ENCODE data around the gene TXNDC5.

Gene TXNDC5

DNA sequence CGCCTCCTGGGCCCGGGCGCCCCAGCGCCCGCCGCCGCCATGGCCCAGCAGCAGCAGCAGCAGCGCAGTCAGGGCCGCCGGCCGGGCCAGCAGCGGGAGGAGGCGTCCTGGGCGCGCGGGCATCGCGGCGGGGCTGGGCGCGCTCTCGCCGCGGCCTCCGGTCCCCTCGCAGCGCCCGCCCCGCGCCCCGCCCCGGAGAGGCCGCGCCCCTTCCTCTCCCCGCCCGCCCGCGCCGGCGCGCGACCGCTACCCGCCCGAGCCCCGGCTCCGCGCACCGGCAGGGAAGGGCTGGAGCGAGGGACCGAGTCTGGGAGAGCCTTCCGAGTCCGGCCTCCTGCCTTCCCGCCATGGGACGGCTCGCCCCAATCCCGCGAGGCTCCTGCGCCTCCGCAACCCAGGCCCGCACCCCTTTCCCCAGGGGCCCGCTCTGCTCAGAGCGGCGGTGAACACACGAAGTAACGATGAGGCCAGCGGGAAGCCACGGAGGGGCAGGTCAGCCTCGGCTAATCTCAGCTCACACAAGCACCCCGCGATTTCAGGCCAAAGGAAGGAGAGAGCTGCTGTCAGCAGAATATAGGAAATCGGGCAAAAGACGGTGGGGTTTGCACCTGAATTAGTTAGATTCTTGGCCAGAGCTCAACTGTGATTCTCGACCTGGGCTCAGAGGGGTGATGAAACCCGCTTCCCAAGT, at the start of gene TXNDC5:
Gene TXNDC5, minus strand, starts transcription at position 135 of the 691 bp plus-strand sequence. Its CDS starts 12 bp downstream, at position 123.
- peak; percentile 92 for DNase-seq

DNA sequence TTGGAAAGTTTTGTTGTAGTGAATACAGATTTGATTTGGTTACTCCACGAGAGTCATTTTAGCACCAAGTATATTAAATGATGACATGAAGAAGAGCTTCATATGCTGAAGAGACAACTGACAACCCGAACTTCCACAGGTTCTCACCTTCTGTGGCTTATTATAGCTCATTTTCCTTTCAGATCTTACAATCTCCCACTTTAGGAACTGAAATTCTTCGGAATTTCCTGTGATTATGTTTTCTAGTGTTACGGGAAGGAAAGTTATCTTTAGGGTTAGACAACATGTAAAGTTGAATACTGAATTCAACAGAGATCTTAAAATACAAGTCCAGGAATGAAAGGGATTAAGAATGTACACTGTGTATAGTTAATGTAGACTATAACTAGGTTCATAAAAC, 49.6 kb upstream of the TXNDC5 start:
- no peak for DNase-seq

DNA sequence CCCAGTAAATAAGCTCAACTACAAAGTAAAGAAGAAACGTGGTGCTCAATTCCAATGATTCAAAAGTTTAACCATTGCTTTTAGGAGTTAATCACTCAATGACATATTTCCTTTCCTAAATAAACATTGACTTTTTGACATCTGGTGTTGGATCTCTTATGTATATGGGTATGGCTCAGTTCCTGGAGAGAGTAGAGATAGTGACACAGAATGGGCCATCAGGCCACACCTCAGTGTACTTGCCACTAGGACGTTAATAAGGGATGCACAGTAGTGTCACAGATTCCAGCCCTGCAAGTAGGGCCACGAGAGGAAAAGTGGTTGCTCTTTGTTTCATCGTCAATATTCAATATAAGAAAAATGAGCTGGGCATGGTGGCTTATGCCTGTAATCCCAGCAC, 48.9 kb upstream of the TXNDC5 start:
- no peak for DNase-seq

DNA sequence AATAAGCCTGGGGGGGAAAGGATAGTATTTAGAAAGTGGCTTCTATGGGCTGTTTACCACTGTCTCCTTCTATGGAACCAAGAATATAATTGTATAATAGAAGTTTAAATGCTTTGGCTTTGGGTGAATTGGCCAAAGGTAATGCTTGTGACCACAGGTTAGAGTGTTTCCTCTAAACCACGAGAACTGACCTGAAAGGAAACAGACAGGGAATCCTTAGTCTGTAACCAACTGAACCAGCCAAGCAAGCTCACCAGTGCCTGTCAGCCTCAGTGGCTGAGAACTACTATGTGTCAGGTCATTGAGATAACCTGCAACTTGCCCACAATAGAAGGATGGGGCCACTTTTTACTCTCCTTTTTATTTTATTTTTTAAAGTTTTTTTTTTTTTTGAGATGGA, 47.9 kb upstream of the TXNDC5 start:
- no peak for DNase-seq

DNA sequence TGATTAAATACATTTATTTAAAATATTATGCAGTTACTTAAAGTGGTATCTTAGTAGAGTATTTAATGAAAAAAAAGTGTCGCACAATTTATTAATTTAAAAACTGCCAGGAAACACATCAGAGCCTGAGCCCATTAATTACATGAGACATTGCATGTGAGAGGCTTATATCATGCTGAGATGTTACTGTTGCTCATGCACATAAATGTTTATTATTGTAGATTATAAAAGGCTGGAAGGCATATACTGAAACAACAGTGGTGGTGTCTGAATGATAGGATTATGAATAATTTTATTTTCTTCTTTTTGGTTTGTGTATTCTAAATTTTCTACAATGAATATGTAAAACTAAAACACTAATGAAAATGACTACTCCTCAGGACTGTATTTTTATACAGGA, 45.7 kb upstream of the TXNDC5 start:
- DNase-seq = no peak

DNA sequence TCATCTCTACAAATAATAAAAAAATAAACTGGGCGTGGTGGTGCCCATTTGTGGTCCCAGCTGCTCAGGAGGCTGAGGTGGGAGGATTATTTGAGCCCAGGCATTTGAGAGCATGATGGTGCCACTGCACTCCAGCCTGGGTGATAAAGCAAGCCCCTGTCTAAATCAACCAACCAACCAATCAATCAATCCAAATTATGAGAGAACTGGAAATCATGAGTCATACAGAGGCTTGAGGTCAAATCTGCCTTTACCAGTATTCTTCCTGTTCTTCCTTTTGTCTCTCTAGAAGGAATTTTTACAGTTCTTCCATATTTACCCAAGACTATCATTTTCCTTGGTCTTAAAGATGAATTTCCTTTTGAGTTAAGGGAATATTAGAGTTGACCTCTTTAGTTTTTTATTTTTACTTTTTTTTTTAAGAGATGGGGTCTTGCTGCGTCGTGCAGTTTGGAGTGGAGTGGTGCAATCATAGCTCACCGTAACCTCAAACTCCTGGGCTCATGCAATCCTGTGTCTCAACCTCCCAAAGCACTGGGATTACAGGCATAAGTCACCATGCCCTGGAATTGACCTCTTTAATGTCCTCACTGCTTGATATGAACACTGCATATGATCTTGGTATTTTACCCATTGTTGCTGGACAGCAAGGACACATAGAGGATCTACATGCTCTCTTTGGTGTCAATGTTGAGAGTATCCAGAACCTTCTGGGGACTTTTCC, 44.1 kb upstream of the TXNDC5 start:
- DNase-seq = no peak

DNA sequence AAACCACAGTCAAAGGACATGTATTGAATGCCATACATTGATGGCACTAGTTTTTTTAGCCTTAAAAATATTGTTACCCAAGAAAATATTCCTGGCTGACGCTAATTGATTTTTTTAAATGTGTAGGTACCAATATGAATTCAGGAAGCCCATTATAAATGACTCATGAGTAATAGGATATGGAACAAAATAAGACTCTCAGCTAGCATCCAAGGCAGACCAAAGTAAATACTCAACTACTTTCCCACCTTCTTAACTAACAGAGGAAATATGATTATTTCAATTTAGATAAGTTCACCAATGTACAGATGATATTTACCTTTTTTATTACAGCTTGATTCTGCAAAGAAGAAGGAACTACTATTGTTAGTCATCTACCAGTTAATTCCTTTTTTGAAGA, 43.2 kb upstream of the TXNDC5 start:
- no peak for DNase-seq

DNA sequence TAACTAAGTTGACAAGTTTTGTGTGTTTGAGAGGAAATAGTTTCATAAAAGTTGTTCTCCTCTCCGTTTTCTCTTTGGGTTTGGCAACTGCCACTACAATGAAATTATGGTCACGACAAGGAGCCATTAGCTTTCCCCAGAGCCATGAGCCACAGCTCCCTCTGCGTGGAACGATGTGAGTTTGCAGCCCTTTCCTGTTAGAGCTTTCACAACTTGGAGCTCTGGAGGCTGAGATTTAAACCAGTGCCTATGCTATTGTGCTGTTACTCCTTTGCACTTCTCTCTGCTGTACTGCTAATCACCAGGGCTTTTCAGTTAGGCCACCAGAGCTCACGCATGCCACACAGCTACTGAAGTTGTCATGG, 29.3 kb upstream of the TXNDC5 start:
- no peak for DNase-seq

DNA sequence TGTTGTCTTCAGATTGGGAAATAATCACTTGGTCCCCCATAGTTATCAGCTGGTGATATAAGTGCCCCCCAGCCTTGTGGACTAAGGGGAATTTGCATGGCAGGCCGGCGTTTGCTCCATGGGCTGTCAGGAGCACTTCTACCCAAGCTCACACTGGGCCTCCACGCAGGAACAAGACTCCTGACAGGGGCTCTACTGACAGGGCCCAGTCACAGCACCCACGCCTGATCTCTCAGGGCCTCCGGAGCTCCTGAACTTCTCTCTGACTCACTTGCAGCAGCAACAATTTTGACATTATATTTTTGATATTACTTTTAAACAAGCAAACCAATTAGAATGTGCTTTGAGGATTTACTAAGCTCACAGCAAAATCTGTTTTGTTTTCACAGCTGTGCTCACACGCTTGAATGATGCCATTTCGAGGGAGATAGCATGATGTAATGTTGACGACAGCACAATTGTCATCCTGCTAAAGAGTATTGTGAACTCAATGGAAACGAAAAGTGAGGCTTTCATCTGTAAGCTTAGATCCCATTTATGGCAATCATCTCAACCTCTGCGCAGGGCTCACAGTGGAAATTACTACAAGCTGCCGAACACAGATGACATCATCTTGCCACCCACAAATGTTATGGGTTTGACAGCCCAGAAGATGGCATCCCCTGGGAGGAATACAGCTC, 28.7 kb upstream of the TXNDC5 start:
- DNase-seq = no peak

DNA sequence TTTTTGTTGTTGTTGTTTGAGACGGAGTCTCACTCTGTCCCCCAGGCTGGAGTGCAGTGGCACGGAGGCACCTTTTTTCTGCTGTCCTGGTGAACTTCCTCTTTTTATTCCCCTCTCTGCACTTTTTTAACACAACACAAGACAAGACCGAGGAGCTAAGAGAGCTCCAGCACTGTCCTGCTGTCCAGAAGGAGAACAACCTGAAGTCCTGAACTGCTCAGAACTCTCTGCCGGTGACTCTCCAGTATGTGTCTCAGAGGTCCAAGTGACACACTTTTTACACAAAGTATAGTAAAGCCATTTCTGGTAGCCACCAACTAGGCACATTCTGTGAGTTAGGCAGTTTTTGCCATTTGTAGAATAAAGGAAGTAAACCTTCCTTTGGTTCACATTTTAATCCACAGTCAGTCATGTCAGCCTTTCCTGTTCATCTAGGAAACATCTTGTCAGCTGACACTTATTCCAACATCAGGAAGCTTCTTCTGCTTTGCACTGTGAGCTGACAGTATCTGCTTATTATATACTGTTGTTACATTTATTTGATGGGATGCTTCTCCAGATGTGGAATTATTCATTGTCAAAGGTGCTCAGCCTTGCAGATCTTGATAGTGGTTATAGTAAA, 28.1 kb upstream of the TXNDC5 start:
- peak; percentile 45 for DNase-seq

DNA sequence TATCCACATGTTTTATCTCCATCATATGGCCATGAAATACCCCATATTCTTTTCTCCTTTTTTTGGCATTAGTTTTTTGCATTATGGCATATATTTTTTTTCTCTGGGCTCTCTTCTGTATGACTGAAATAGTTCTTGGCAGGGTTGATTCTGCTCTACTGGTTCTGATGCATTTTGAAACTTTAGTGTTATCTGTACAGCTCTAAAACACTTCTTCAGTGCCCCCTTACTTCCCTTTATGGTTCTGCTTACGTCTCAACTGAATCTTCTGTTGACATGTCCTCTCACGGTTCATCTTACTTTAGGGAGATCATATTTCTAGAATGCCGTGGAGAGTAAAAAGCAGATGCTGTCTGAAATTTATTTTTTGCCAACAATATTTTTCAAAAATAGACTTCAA, 23.2 kb upstream of the TXNDC5 start:
- DNase-seq = no peak

DNA sequence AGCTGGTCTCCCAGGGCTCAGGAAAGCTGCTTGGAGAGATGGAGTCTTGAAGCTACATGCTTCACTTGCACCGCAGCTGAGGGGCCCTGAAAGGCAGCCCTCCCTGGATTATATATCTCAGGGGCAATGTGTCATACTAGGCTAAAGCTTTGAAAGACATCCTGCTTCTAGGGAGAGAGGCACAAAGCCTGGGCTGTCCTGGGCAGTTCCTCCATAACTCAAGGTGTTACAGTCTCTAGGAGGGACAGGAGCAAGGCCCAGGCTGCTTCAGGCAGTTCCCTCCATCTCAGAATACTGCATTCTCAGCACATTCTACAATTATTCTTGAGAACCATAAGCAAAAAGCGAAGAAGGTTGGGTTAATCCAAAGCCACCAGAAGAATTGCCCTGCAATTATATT, 22.0 kb upstream of the TXNDC5 start:
- DNase-seq = no peak

DNA sequence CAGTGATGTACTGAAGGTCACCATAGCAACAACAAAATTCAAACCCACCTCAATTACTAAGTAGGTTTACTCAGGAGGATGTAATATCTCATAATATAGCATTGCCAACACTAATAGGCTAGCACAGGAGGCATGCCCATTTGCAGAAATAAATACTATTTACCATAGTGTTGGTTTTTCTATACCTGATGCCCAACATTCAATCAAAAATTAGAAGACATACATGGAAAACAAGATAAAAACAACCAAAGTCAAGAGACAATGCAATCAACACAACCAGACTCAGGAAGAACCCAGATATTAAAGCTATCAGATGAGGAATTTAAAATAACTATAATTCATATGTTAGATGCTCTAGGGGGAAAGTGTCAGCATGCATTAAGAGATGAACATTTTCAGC, 14.3 kb upstream of the TXNDC5 start:
- DNase-seq = no peak

DNA sequence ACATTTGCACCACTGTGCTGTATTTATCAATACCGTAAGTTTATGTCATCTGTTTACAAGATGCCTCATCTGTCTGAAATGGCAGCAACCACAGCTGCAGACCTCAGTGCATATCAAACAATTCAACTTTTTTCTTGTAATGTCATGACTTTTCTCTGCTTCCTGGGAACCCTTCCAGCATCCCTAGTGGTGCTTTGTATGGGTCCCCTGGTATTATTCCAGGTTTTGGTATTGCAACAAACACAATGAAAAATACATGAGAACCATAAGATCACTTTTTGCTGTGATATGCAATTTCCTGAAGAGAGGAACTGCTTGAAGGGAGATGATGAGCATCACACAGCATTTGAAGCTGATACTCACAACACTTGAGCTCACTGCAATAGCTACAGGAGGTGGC, 12.0 kb upstream of the TXNDC5 start:
- DNase-seq = peak; percentile 75

DNA sequence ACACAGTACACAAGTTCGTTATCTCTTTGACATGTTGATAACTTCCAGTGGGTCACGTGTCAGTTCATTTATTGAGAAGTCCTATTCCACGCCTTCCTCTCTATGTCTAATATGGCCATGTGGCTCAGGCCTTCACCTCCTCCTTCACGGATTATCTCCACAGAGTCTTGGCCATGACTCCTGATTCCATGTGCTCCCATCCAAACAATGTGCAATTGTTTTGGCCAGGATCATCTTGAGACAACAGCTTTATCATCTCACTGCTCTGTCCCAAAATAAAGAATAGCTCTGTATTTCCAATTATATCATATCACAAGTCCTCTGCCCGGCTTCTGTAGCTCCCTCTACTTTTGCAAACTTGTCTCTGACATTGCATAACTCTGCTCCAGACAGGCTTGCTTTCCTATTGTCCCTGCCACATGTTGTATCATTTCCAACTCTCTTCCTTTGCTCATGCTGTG, 11.1 kb upstream of the TXNDC5 start:
- peak; percentile 5 for DNase-seq

DNA sequence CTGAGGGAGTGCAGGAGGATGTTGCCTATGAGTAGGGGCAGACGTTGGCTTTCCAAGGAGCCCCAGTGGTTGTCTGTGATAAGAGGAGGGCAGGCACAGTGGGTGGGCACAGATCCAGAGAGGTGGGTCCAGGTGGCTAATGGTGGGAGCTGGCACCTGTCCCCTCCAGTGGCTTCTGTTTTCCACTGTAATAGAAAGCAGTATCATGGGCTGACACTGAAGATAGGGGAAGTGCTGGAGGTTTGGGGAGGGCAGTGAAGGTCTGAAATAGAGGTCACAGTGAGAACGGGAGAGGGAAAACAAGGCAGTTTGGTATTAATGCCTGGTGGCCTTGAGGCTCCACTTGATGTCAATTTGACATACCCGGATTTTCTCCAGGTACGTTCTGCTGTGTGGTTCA, 10.5 kb upstream of the TXNDC5 start:
- peak; percentile 80 for DNase-seq

DNA sequence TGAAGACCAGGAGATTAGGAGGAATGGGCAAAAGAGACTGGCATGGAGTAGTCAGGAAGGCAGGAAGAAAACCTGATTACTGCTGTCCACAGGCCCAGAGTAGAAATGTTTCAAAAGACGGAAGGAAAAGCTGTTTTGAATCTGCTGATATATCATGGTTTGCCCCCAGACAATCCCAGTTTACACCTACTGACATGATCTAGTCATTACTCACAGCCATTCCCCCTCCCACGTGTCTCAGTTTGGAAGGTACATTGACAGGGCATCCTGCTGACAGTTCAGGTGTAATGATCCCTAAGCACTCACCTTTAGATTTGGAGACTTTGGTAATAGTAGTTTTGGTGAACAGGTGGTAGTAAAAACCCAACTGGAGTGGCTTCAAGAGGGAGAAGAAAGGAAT, 9.8 kb upstream of the TXNDC5 start:
- DNase-seq = peak; percentile 82

DNA sequence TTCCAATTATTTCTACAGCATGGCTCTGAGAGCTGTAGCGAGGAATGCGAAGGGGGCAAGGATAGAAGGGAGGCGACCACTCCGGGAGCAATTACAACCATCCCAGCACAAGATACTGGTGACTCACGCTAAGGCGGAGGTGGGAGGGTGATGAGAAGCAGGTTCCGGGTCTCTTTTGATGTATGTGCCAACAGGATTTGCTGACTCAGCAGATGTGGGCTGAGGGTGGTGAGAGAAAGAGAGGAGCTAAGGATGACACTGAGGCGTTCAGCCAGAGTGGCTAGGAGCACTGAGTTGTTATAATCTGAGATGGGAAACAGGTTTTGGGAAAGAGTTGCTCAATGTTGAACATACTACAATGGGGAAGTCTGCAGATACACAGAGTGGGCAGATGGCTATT, 9.3 kb upstream of the TXNDC5 start:
- DNase-seq = peak; percentile 57

DNA sequence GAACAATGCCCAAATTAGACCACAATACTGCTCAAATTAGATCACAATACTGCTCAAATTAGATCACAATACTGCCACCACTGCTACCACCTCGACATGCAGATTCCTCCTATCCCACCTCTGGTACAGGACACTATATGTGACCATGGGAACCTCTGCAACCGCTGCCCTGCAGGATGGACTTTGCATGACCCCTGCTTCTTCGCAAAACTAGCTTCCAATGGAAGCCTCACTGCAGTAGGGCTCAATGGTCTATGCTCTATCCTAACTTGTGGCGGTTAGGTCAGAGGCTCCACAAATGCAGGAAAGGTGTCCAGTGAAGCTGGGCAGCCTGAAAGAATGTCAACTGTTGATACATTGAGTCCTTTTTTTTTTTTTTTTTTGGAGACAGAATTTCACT, 7.8 kb upstream of the TXNDC5 start:
- DNase-seq = peak; percentile 44

DNA sequence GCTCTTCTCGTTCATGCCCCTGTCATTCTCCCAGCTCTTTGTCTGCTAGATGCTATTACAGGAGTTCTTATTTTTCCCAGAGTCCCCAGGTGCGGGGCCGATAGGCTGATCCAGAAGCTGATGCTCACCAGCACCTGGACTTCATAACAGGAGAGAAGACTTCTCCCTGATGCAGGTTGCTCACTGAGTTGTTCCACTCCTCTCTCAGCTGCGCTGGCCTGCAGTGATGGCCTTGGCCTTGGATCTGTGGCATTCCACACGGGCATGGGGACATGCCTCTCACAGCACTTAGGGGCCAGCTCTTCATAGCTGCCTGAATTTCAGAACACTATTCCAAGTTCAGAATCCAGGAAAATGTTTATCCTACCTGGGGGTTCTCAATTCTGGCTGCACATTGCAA, 7.1 kb upstream of the TXNDC5 start:
- peak; percentile 61 for DNase-seq

DNA sequence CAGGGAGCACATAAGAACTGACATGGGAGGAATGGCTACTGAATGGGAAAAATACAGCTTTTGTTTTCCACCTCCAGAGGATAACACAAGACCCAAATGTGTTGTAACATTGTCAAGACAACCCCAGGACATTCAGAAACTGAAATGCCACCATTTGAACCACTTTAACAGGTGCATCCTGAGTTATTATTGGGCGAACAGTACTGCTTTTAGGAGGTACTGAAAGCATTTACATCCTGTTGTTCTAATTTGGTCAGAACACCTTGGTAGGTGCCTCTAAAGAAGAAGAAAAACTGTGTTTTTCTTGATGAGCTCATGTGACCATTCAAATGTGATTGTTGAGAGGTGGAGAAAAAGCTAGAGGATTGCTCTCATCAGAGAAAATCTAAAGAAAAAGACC, 6.4 kb upstream of the TXNDC5 start:
- peak; percentile 93 for DNase-seq

DNA sequence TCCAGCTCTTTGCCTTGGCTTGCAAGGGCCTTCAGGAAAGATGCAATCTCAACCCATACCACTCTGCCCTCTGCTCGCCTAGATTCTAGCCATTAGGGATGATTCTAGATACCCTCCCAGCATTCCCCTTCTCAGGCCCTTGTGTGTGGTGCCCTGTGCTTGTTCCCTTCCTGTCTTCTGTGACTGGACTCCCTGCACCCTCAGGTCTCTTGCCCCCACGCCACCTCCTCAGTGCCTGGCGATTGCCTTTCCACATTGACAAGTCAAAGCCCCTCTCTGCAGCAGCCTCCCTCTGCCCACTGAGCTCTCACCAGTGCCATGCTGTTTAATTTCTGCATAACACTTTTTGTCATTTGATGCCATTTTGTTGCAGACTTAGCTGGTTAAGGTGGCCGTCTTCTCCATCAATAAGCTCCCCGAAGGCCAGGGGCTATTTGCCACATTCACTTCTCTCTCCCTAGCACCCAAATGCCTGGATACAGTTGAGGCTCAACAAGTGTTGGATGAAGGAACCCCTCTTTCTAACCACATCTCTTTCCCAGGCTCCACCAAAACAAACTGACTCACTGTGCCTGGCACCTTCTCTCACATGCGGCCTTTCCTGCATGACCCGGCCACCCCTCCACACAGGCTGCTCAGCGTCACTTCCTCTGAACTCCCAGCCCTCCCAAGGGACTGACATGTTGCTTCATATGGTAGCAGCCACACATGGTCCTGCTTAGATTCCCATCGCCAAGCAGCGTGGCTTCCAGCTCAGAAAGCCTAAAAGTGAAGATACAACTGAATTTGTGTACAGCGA, 4.6 kb upstream of the TXNDC5 start:
- DNase-seq = peak; percentile 50

DNA sequence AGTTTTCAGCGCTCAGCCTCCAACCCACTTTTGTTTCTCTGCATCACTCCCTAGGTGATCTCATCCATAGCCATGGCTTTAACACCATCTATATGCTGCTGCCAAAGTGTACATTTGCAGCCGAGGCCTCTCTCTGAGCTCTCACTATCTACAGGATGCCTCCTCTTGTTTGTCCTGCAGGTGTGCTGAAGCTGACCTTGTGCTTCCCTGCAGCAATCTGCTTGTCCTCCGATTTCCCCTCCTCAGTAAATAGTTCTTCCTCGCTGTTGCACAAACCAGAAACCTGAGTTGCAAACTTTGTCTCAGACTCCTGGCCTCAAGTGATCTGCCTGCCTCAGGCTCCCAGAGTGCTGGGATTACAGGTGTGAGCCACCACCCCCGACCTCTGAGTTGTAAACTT, 3.7 kb upstream of the TXNDC5 start:
- DNase-seq = peak; percentile 92

Measured in RPMI8226 (cell line).